LoVo (cell line): ENCODE results near the gene PTPRD.

Experiments
- DNase-seq: peaks from one replicate; pipeline ENCODE4 v3.0.0-alpha.2; 2016; ENCODE audit warnings: low spot score

The PTPRD gene

GRCh38 chr9:8640761-8641160 lies 1972.0 kb downstream of the PTPRD start:
- no peak for DNase-seq

- no peak for DNase-seq
These were observed 1975.2 kb downstream of the PTPRD start for GRCh38 chr9:8637626-8638025.

DNA sequence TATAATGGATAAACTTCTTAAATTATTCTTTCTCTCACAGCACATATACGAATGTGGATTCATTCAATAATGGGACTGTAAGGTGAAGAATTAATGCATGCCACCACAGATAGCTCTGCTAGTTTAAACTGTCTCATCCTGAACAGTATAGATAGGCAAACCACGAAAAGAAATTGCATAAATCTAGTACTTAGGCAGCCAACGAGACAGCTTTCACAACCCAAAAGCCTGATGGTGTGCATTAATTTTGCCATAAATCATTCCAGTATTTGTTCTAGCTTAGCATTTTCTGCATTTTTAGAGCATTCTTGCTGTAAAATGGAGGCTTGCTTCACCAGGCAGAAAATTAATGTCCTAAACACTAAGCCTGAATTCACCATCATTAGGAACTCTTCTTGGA lies 1979.0 kb downstream of the PTPRD start:
- no peak for DNase-seq

DNA sequence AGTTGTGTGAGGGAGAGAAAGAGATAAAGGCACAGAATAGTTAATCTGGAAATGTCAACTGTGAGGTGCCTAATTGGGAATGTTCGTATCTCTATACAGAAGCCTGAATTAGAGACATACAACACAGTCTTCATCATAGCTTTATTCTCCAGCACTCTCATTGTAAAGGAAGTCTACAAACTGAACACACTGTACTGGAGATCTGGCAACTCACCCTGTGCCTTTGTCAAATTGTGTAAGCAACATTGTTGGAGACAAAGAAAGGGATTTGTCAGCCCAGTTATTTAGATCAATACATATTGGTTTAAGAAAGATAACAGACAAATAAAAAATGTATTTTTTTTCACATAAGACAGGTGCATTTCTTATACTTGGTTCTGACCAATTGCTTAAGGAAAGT lies 1980.3 kb downstream of the PTPRD start:
- no peak for DNase-seq

DNA sequence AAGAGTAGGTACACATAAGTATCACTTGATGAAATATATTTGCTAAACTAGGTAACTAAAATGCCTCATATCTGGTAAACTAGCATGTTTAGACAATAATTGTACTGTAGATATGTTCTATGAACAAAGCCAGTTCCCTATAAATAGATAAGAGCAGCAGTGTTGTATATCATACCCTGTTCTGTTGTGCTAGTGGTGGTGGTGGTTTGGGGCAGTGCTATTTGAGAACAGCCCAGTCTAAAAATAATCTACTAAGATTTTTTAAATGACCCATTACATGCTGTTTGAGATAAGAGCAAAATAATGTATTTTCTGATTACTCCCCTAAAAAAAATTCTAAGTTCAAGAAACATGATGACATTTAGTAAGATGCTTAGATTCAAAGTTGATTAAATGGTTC lies 1984.0 kb downstream of the PTPRD start:
- no peak for DNase-seq

- no peak for DNase-seq
These were observed 1984.7 kb downstream of the PTPRD start for GRCh38 chr9:8627976-8628679.

GRCh38 chr9:8622871-8623270 lies 1989.9 kb downstream of the PTPRD start:
- no peak for DNase-seq

DNA sequence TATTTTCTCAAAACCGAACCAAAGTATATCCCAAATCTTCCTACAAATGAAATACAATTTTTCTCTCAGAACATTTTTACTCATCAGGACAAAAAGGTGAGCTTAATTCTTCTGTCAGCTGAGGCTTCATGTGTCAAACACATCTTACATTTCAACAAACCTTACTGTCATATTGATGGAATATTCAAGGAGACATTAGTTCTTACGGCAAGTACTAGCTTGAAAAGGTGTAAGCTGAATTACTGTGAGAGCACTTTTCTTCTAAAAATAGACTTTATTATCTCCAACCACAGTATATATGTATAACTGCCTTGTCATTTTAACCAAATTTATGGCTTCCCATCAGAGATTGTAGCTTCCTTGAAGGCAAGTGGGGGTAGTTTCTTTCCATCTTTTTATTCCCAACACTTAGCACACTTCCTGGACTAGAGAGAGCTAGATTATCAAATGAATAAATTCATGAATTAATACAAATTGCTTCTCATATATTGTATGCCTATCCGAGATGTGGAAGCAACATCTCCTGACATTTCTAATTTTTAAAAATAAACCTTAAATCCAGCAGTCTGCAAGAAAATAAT lies 1990.5 kb downstream of the PTPRD start:
- no peak for DNase-seq

- no peak for DNase-seq
These were observed 1991.4 kb downstream of the PTPRD start for GRCh38 chr9:8621416-8621815.

DNA sequence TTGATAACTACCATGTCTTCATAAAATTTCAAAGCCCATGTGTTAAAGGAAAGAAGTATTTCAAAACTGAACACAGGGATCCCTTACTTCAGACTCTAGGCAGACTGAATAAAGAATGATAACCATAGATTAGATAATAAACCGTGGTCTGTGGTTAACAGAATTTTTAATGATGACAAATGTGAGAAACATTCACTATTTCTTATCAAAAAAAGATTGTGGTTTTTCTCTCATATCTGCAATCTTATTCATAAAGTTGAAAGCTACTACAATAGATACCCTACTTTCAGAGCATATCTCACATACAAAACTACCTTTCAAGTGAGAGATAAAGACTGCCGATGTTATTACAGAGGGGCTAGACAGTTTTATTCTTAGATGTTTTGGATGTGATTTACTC lies 1996.4 kb downstream of the PTPRD start:
- DNase-seq, result no peak

DNA sequence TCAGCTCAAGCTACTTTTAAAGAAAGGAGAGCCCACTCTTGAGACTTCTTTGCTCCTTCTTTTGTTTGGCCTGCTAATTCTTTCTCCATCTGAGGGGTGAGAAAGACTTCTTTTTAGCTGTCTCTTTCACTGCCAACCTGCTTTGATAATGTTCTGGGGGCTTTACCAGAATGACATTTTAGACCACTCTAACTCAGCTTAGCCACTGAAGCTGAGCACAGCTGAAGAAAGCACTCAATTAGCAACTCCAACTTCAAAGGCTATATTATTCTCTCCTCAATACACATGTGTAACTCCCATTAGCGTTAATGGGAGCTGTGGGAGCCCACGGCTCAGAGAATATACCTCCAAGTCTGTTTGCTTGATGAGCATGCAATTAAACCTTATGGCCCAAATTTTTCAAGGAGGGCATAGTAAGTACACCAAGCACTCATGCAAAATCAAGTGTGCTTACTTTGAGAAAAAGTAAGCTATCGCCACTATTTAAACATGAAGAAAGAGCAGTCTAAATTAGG lies 1997.8 kb downstream of the PTPRD start:
- no peak for DNase-seq

DNA sequence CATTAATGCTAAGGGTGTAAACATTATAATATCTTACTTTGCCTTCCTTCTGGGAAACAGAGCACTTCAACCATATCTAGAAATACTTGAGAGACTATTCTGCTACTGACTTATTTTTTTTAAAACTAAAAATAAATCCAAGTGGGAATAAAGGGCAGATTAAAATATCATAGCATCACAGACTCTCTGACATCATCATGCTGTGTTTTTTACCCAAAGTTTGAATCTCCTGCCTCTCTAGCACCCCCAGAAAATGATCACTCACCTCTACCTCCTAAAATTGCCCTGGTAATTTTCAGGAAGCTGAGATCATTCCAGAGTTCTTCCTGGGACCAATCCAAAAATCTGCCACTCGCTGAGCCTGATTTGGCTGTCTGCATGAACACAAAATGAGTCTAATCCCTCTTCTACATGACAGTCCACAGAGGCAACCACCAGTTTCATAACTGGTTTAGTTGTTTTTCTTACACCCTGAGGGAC lies 1999.4 kb downstream of the PTPRD start:
- DNase-seq, result no peak

DNA sequence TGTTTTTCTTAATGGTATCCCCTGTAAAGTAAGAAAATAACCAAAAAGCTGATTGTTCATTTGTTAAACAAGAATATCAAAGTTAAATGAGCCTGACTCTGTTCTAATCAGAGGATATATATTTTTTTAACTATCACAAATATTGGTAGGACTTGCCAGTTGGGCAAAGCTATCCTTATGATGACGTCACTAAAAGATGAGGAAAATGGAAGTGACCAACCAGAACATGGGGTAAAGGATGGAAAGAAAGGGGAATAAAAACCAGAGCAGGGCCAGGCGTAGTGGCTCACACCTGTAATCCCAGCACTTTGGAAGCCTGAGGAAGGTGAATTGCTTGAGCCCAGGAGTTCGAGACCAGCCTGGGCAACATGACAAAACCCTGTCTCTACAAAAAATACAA lies 2001.6 kb downstream of the PTPRD start:
- no peak for DNase-seq

- DNase-seq, result no peak
These were observed 2002.5 kb downstream of the PTPRD start for GRCh38 chr9:8610256-8610655.

GRCh38 chr9:8605096-8605495 lies 2007.7 kb downstream of the PTPRD start:
- no peak for DNase-seq

- DNase-seq, result no peak
These were observed 2008.6 kb downstream of the PTPRD start for GRCh38 chr9:8604201-8604600.

GRCh38 chr9:8600914-8601680 lies 2011.7 kb downstream of the PTPRD start:
- DNase-seq, result no peak

DNA sequence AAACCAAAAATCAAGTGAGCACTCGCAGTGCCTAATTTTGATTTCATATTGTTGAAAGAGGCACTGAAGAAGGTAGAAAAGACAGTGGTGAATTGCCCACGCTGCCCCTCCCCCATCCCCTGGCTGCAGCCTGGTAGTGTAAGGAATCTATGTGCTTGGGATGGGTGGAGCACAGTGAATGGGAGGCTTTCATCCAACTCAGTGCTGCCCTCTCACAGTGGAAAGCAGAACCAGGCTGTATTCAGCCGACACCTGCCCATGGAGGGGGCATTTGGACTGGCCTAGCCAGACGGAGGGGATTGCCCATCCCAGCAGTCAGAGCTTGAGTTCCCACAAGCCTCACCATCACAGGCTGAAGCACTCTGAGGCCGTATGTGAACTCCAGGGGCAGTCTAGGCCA lies 2012.9 kb downstream of the PTPRD start:
- no peak for DNase-seq

DNA sequence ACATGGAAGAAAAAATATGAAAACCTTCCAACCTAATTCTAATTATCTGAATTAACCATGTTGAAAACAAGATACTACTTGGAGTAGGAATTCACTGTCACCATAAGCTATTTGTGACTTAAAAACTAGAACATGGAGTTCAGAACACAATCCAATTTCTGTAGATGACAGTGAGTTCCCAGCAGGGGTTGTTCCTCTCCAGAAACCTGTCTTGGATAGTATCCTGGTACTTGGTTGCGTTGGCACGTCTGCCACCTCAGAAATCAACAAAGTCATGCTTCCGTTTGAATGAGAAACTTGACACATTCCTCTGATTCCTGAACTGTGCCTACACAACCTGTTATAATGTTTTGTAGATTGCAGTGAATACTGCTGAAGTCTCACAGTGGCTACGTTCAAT lies 2023.3 kb downstream of the PTPRD start:
- DNase-seq, result no peak

DNA sequence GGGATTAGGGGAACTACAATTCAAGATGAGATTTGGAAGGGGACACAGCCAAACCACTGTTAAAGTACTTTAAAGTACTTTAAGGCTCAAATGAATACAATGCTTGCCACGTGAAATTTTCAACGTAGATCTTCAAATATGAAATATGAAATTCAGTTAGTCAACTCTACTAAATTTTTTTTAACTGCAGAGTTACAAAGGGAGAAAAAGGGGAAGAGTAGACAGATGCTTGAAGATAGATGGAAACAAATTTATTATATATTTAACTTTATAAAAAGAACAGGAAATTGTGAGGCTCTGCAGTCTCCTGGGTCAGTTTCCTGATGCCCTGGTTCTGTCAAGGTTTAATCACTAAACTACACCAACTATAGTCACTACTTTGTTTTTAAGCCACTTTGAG lies 2027.8 kb downstream of the PTPRD start:
- DNase-seq, result no peak

- DNase-seq, result no peak
These were observed 2033.1 kb downstream of the PTPRD start for GRCh38 chr9:8579661-8580060.

- no peak for DNase-seq
These were observed 2036.1 kb downstream of the PTPRD start for GRCh38 chr9:8576741-8577140.

DNA sequence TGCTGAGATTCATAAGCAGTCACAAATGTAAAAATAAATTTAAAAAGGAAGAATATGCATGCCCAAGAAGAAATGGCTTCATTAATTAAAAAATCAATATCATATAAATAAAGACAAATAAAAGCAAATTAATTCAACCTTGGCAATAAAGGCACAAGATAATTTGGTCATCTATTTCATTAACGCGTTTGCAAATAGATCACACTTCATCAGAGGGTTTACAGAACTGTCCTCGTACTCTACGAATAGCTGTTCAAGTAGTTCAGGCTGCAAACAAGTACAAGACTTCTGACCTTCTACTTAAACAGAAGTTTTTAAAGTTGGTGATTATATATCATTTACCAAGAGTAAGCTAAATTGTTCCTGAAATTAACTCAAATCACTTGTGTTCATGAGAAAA lies 2038.0 kb downstream of the PTPRD start:
- no peak for DNase-seq
